Measurements from ENCODE around the gene FOLR1.

DNA sequence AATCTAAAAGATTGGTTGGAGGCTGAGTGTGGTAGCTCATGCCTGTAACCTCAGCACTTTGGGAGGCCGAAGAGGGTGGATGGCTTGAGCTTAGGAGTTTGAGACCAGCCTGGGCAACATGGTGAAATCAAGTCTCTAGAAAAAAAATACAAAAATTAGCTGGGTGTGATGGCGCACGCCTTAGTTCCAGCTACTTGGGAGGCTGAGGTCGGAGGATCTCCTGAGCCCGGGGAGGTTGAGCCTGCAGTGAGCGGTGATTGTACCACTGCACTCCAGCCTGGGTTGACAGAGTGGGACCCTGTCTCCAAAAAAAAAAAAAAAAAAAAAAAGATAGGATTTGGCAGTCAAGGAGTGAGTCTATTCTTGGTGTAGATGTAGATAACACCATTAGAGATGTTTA, 10.6 kb downstream of the FOLR1 start:
- TF ChIP-seq, protein P1, sequence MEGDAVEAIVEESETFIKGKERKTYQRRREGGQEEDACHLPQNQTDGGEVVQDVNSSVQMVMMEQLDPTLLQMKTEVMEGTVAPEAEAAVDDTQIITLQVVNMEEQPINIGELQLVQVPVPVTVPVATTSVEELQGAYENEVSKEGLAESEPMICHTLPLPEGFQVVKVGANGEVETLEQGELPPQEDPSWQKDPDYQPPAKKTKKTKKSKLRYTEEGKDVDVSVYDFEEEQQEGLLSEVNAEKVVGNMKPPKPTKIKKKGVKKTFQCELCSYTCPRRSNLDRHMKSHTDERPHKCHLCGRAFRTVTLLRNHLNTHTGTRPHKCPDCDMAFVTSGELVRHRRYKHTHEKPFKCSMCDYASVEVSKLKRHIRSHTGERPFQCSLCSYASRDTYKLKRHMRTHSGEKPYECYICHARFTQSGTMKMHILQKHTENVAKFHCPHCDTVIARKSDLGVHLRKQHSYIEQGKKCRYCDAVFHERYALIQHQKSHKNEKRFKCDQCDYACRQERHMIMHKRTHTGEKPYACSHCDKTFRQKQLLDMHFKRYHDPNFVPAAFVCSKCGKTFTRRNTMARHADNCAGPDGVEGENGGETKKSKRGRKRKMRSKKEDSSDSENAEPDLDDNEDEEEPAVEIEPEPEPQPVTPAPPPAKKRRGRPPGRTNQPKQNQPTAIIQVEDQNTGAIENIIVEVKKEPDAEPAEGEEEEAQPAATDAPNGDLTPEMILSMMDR (IDR thresholded peaks at IDR 0.05), result no peak
- no peak for TF ChIP-seq POLR2A (IDR thresholded peaks at IDR 0.05)

Data from lower leg skin (tissue), 3 donors.